Activated CD4-positive, alpha-beta T cell treated with anti-CD3 and anti-CD28 coated beads for 1 hour (primary cell): ENCODE measurements around the gene FITM1.

ENCODE experiments used
- DNase-seq: peaks from one replicate; pipeline ENCODE4 v3.0.0-alpha.2; 2020

The FITM1 gene

GRCh38 chr14:24143511-24143910 is 13.1 kb downstream of the FITM1 start:
- no peak for DNase-seq

GRCh38 chr14:24144451-24144850 is 14.0 kb downstream of the FITM1 start:
- DNase-seq, result no peak

- DNase-seq, result no peak
These were observed 14.8 kb downstream of the FITM1 start for GRCh38 chr14:24145219-24145618.

GRCh38 chr14:24145690-24146452 is 15.4 kb downstream of the FITM1 start:
- no peak for DNase-seq

GRCh38 chr14:24146453-24146977 is 16.1 kb downstream of the FITM1 start, which contains the start of gene PSME2:
TSS of gene PSME2 (minus strand) at chr14:24146610. CDS start at chr14:24146581, 29 bp downstream.
- DNase-seq, result peak; percentile 70

- DNase-seq, result peak; percentile 94
These were observed 16.7 kb downstream of the FITM1 start, which contains the start of gene RNF31 for GRCh38 chr14:24146978-24147760. TSS of gene RNF31 (plus strand) at chr14:24147498. CDS start at chr14:24147699, 201 bp downstream.

- no peak for DNase-seq
These were observed 17.4 kb downstream of the FITM1 start for GRCh38 chr14:24147761-24148428.

- no peak for DNase-seq
These were observed 19.0 kb downstream of the FITM1 start for GRCh38 chr14:24149302-24149969.

- no peak for DNase-seq
These were observed 19.6 kb downstream of the FITM1 start for GRCh38 chr14:24150061-24150460.

GRCh38 chr14:24150567-24150966 is 20.1 kb downstream of the FITM1 start:
- no peak for DNase-seq

GRCh38 chr14:24150993-24151392 is 20.5 kb downstream of the FITM1 start:
- no peak for DNase-seq

GRCh38 chr14:24151404-24152080 is 21.1 kb downstream of the FITM1 start:
- no peak for DNase-seq

- no peak for DNase-seq
These were observed 24.6 kb downstream of the FITM1 start for GRCh38 chr14:24155100-24155499.

- no peak for DNase-seq
These were observed 26.4 kb downstream of the FITM1 start for GRCh38 chr14:24156840-24157239.

- DNase-seq, result no peak
These were observed 26.9 kb downstream of the FITM1 start for GRCh38 chr14:24157331-24157730.

- DNase-seq, result no peak
These were observed 29.5 kb downstream of the FITM1 start for GRCh38 chr14:24159777-24160498.

GRCh38 chr14:24160499-24160849 is 30.0 kb downstream of the FITM1 start:
- no peak for DNase-seq

GRCh38 chr14:24160850-24161804 is 30.7 kb downstream of the FITM1 start, which contains the start of gene IRF9:
TSS of gene IRF9 (plus strand) at chr14:24161265. CDS start at chr14:24162145, 880 bp downstream.
- peak; percentile 99 for DNase-seq

- no peak for DNase-seq
These were observed 31.6 kb downstream of the FITM1 start for GRCh38 chr14:24162093-24162492.

- DNase-seq, result no peak
These were observed 34.1 kb downstream of the FITM1 start for GRCh38 chr14:24164518-24164991.
